ENCODE results near the gene ZNF576.
"Not testable (repeated sequence)": the region's sequence is repeated elsewhere in the genome, so short reads cannot be mapped to it uniquely, and the experiment has no call there.

The ZNF576 gene

DNA sequence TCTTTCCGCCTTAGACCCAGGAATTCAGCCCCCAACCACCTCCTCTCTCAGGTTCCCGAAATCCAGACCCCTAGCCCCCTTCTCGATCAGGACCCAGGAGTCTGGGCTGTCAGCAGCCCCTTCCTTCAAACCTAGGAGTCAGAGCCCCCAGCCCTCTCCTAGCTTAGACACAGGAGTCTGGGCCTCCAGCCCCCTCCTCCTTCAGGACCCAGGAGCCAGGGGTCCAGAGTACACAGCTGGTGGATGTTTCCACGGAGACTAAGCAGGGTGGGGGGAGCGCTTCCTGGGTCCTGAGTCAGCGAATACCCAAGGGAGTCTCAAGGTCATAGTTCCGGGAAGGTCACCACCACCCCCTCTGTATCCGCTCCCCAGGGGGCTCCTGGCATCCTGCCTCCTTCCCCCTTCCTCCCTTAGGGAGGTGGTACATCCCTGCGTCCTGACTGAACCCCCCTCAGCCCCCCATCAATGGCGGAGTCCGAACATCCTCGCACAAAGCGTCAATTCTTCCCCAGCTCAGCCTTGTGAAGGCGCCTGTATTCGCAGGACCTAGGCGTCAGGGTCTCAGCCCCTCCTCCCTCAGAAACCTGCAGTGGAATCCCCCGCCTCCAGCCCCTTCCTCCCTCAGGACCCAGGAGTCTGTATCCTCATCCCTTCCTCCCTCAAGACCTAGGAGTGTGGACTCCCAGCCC, 38.6 kb downstream of the ZNF576 start (continued):
- TF ChIP-seq, protein P1, sequence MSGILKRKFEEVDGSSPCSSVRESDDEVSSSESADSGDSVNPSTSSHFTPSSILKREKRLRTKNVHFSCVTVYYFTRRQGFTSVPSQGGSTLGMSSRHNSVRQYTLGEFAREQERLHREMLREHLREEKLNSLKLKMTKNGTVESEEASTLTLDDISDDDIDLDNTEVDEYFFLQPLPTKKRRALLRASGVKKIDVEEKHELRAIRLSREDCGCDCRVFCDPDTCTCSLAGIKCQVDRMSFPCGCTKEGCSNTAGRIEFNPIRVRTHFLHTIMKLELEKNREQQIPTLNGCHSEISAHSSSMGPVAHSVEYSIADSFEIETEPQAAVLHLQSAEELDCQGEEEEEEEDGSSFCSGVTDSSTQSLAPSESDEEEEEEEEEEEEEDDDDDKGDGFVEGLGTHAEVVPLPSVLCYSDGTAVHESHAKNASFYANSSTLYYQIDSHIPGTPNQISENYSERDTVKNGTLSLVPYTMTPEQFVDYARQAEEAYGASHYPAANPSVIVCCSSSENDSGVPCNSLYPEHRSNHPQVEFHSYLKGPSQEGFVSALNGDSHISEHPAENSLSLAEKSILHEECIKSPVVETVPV (CRISPR knock-in tag; IDR thresholded peaks at IDR 0.05) = no peak
- TF ChIP-seq BACH2 (CRISPR knock-in tag; IDR thresholded peaks at IDR 0.05; ENCODE audit: borderline replicate concordance) (no peak), PPARA (CRISPR knock-in tag; IDR thresholded peaks at IDR 0.05; ENCODE audit: borderline replicate concordance) (no peak), ISL1 (CRISPR knock-in tag; IDR thresholded peaks at IDR 0.05) (no peak)
- TF ChIP-seq, protein P2, sequence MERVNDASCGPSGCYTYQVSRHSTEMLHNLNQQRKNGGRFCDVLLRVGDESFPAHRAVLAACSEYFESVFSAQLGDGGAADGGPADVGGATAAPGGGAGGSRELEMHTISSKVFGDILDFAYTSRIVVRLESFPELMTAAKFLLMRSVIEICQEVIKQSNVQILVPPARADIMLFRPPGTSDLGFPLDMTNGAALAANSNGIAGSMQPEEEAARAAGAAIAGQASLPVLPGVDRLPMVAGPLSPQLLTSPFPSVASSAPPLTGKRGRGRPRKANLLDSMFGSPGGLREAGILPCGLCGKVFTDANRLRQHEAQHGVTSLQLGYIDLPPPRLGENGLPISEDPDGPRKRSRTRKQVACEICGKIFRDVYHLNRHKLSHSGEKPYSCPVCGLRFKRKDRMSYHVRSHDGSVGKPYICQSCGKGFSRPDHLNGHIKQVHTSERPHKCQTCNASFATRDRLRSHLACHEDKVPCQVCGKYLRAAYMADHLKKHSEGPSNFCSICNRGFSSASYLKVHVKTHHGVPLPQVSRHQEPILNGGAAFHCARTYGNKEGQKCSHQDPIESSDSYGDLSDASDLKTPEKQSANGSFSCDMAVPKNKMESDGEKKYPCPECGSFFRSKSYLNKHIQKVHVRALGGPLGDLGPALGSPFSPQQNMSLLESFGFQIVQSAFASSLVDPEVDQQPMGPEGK (CRISPR knock-in tag; IDR thresholded peaks at IDR 0.05; ENCODE audit: borderline replicate concordance) = no peak
- TF ChIP-seq, protein P3, sequence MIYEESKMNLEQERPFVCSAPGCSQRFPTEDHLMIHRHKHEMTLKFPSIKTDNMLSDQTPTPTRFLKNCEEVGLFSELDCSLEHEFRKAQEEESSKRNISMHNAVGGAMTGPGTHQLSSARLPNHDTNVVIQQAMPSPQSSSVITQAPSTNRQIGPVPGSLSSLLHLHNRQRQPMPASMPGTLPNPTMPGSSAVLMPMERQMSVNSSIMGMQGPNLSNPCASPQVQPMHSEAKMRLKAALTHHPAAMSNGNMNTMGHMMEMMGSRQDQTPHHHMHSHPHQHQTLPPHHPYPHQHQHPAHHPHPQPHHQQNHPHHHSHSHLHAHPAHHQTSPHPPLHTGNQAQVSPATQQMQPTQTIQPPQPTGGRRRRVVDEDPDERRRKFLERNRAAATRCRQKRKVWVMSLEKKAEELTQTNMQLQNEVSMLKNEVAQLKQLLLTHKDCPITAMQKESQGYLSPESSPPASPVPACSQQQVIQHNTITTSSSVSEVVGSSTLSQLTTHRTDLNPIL (CRISPR knock-in tag; IDR thresholded peaks at IDR 0.05; ENCODE audit: low read depth) = no peak

DNA sequence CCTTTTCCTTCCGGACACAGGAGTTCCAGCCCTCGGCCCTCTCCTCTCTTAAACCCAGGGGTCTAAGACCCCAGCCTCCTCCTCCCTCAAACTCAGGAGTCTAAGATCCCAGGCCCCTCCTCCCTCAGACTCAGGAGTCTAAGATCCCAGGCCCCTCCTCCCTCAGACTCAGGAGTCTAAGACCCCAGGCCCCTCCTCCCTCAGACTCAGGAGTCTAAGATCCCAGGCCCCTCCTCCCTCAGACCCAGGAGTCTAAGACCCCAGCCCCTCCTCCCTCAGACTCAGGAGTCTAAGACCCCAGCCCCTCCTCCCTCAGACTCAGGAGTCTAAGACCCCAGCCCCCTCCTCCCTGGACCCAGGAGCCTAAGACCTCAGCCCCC, 39.2 kb downstream of the ZNF576 start:
- not testable (repeated sequence) for ATAC-seq

DNA sequence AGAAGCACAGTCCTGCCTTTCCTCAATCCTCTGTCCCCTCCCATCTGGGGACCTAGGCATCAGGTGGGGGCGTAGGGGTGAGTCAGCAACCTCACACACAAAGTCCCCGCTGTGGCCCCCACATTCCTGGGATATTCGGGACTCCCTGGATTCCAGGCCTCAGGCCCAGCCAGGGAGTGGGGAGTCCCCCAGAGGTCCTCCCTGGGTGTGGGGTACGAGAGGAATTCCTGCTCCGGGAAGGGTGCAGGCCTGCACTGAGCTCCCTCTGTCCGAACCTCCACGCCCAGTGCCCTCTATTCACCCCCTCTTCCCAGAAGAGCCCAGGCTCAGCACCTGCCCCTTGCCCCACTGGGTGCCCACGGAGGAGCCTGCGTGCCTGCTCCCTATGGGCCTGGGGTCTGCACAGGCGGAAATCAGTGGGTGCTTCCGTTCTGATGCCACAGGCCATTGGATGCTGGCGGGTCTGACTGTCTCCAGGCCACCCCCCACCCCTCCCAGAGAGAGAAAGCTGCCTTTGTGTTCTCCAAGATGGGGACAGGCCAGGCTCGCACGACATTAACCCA, 39.8 kb downstream of the ZNF576 start:
- no peak for ATAC-seq
- no peak for TF ChIP-seq CSDC2 (CRISPR knock-in tag; IDR thresholded peaks at IDR 0.05)
- TF ChIP-seq, protein P1 (CRISPR knock-in tag; IDR thresholded peaks at IDR 0.05) = no peak
- no peak for TF ChIP-seq ZFP3 (CRISPR knock-in tag; IDR thresholded peaks at IDR 0.05)
- TF ChIP-seq ARNTL (CRISPR knock-in tag; IDR thresholded peaks at IDR 0.05; ENCODE audit: borderline replicate concordance, low read depth) = no peak
- TF ChIP-seq, protein P2 (CRISPR knock-in tag; IDR thresholded peaks at IDR 0.05; ENCODE audit: borderline replicate concordance) = no peak
- no peak for TF ChIP-seq SNAI2 (CRISPR knock-in tag; IDR thresholded peaks at IDR 0.05)
- TF ChIP-seq ISL1 (CRISPR knock-in tag; IDR thresholded peaks at IDR 0.05) = no peak
- TF ChIP-seq ESRRG (CRISPR knock-in tag; IDR thresholded peaks at IDR 0.05) = no peak
- no peak for TF ChIP-seq ZC3H10 (CRISPR knock-in tag; IDR thresholded peaks at IDR 0.05)
- TF ChIP-seq, protein P3 (CRISPR knock-in tag; IDR thresholded peaks at IDR 0.05; ENCODE audit: low read depth) = no peak
- TF ChIP-seq ZFP30 (CRISPR knock-in tag; IDR thresholded peaks at IDR 0.05) = no peak

DNA sequence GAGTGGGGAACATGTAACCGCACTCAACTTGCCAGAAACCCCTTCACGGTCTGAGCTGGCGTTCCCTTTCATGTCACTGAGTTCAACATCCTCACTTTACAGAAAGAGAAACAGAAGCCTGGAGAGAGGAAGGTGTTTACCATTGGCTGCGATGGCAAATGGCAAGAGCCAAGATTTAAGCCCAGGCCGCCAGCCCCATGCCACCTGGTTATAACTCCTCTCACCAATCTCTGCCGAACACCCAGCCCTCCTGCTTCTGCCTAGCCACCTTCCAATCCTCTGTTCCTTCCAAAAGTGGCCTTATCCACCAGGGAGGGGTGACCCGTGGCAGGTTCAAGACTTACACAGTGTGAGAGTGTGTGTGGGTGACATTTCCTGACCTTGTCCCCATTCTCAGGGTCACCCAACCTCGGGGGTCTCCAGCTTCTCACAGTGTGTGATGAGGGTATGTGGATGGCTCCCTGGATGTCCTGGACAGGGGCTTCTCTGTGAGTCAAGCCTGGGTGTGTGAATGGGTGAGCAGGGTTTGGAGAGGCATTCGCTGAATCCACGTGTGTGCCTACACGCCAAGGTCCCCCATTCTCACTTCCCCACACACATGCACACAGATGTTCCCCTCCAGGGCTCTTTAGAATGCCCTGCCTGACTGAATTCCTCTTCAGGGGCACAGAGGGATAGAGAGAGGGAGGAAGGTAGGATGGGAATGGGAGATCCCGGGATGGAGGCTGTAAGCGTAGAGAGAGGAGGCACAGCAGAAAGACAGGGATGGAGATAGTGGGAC, 42.0 kb downstream of the ZNF576 start:
- no peak; the same call in 2 of the 3 replicates for ATAC-seq
- no peak for TF ChIP-seq GLIS3 (CRISPR knock-in tag; IDR thresholded peaks at IDR 0.05)
